GM12865 (cell line): ENCODE results near the gene SEMA6C.
A peak's percentile ranks its signal among the peaks of the same experiment; 100 is the strongest.

Experiments used
- DNase-seq: peaks from one replicate; pipeline ENCODE4 v3.0.0; 2010; ENCODE audit warnings: low read depth
- H3K4me3 ChIP-seq: 2 replicates; pipeline ENCODE4 v1.5.1; 2011; ENCODE audit warnings: mild to moderate bottlenecking, low read depth, low read length, control low read depth
- CTCF ChIP-seq: IDR thresholded peaks from 2 replicates; pipeline ENCODE4 v1.5.1; 2011; ENCODE audit warnings: low read length, control low read depth, low read depth, inconsistent platforms; ENCODE audit not compliant: insufficient read depth; ENCODE audit errors: missing control alignments

Gene SEMA6C

GRCh38 chr1:151145304-151146071 lies 943 bp downstream of the SEMA6C start:
- TF ChIP-seq CTCF: no peak
- peak overlapping the region; percentile 55; the same call in 1 of the 2 replicates for H3K4me3 ChIP-seq
- no peak for DNase-seq

- DNase-seq: no peak
- H3K4me3 ChIP-seq: no peak overlapping the region
These were observed 1.7 kb downstream of the SEMA6C start for GRCh38 chr1:151144474-151145303.

DNA sequence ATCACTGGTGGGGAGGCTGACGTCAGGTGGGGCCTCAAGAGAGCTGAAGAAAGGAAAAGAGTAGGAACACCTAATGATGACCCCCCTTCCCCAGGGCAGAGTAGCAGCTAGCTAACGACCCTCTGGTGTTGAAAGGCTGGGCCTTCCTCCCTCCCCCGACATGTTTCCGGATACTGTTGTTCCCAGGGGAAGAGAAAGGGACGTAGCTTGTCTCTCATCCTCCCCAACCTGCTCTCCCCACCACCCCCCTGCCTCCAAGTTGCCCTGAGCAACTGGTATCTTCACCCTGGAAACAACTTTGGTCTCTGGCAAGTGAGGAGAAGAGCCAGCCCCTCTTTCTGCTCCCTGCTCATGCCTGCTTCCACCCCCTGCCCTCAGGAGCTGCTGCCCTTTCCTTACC lies 2.4 kb downstream of the SEMA6C start:
- no peak overlapping the region for H3K4me3 ChIP-seq
- no peak for TF ChIP-seq CTCF

More at GRCh38 chr1:151144474-151145303, 1.7 kb downstream of the SEMA6C start:
- no peak for TF ChIP-seq CTCF

DNA sequence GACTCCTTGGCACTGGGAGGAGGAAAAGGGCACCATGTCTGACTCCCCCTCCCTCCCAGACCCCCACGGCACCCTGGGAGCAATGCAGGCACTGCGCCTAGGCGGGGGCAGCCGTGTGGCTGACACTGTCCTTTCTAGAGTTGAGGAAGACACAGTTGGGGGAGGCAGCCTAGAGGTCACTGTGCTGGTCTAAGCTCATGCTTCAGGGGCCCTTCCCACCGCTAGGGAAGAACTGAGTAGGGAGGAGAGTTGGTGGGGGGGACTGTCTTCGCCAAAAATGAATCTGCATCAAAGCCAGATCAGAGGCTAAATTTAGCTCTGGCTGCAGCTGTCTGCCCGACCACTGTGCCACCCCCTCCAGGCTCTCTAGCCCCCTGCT lies 3.4 kb downstream of the SEMA6C start:
- TF ChIP-seq CTCF: no peak

More for the DNA sequence above, 2.4 kb downstream of the SEMA6C start:
- DNase-seq: no peak

DNA sequence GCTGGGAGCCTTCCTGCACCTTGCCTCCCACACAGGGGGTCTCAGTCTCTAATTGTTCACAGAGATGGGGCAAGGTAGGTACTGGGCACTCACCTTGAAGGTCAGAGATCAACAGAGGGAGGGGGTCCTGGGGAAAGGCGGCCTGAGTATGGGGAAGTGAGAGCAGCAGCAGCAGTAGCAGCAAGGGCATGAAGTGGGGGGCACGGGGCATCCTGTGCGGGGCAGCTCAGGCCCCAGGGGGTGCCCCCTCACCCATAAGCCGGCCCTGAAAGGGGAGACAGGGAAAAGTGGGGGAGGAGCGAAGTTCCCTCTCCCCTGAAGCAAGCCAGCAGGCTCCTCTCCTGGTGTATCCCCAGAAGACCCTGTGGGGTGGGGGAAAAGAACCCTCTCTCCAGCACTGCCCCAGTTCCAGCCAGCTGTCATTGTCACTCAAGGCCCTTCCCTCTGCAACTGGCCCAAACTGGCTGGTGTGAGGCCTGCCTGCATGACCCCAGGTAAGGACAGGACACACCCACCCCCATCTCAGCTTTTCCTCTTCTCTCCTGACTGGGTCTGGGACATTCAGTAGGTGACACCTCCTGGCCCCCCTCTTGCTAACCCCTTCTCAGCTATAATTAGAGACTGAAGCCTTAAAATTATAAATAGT lies 3.9 kb downstream of the SEMA6C start:
- no peak overlapping the region for H3K4me3 ChIP-seq
- no peak for DNase-seq
- TF ChIP-seq CTCF: no peak

More for the DNA sequence above, 3.4 kb downstream of the SEMA6C start:
- no peak overlapping the region for H3K4me3 ChIP-seq
- no peak for DNase-seq

GRCh38 chr1:151137789-151138188 lies 8.6 kb downstream of the SEMA6C start:
- no peak for TF ChIP-seq CTCF
- H3K4me3 ChIP-seq: no peak overlapping the region
- DNase-seq: no peak
